Hepatocyte (in vitro differentiated cells): ENCODE data around the gene UNC119. TPM values are rescaled to one million over a fixed set of nuclear protein-coding genes. Genes with fewer than 3 reads are reported as not detected.

ENCODE experiments used
- DNase-seq: peaks from one replicate; pipeline ENCODE4 v3.0.0-alpha.2; 2016; ENCODE audit warnings: low spot score
- H2AFZ ChIP-seq: fragments of 200-600 bp; sonication (generic); 2 replicates; pipeline ENCODE4 v1.6.0; 2016; ENCODE audit warnings: antibody characterized with exemption, mild to moderate bottlenecking
- H3K27ac ChIP-seq: fragments of 200-600 bp; sonication (generic); 2 replicates; pipeline ENCODE4 v1.5.1; 2016; ENCODE audit warnings: mild to moderate bottlenecking
- H3K27me3 ChIP-seq: fragments of 200-600 bp; sonication (generic); 2 replicates; pipeline ENCODE4 v1.6.1; 2016
- H3K36me3 ChIP-seq: fragments of 200-600 bp; sonication (generic); replicated peaks from 2 replicates; pipeline ENCODE4 v1.5.1; 2016; ENCODE audit warnings: low read depth; ENCODE audit not compliant: insufficient read depth
- H3K4me1 ChIP-seq: fragments of 200-600 bp; sonication (generic); 2 replicates; pipeline ENCODE4 v1.5.1; 2016; ENCODE audit warnings: mild to moderate bottlenecking, moderate library complexity; ENCODE audit not compliant: insufficient read depth
- H3K4me2 ChIP-seq: fragments of 200-600 bp; sonication (generic); 2 replicates; pipeline ENCODE4 v1.6.0; 2016
- H3K4me3 ChIP-seq: fragments of 200-600 bp; sonication (generic); 2 replicates; pipeline ENCODE4 v1.5.1; 2016; ENCODE audit warnings: mild to moderate bottlenecking
- H3K79me2 ChIP-seq: fragments of 200-600 bp; sonication (generic); 2 replicates; pipeline ENCODE4 v1.6.0; 2017; ENCODE audit warnings: mild to moderate bottlenecking
- H3K9me2 ChIP-seq: fragments of 200-600 bp; sonication (generic); replicated peaks from 2 replicates; pipeline ENCODE4 v1.6.0; 2017; ENCODE audit warnings: mild to moderate bottlenecking; ENCODE audit not compliant: insufficient read depth
- H3K9me3 ChIP-seq: fragments of 200-600 bp; sonication (generic); 2 replicates; pipeline ENCODE4 v1.5.1; 2016; ENCODE audit warnings: low read depth, mild to moderate bottlenecking
- H4K20me1 ChIP-seq: fragments of 200-600 bp; sonication (generic); 2 replicates; pipeline ENCODE4 v1.6.0; 2016; ENCODE audit warnings: mild to moderate bottlenecking; ENCODE audit not compliant: insufficient read depth, poor library complexity, severe bottlenecking
- EZH2 ChIP-seq: fragments of 200-600 bp; sonication (generic); IDR thresholded peaks from 2 replicates; pipeline ENCODE4 v1.6.1; 2016; ENCODE audit warnings: antibody characterized with exemption, mild to moderate bottlenecking, borderline replicate concordance
- EZH2phosphoT487 ChIP-seq: fragments of 200-600 bp; sonication (generic); IDR thresholded peaks from one replicate; pipeline ENCODE4 v1.6.1; 2018; ENCODE audit warnings: antibody characterized with exemption, mild to moderate bottlenecking, low read depth, moderate library complexity; ENCODE audit not compliant: unreplicated experiment, severe bottlenecking
- WGBS: methylation state at CpG from one replicate; pipeline ENCODE4 v1.1.6; 2016; ENCODE audit warnings: low lambda C conversion rate; ENCODE audit errors: missing lambda C conversion rate; 5-methylcytosine and 5-hydroxymethylcytosine counted together
- polyA plus RNA-seq: library from polyadenylated mRNA; unstranded; fragments of >200 nt; fragmentation: Nextera tagmentation; extraction: Ambion mirVana; gene quantifications from 2 replicates; pipeline ENCODE4 v1.2.1, GENCODE V29; 2016
- total RNA-seq: library from RNA; depleted of rRNA; stranded (reverse); fragments of >200 nt; gene quantifications from 2 replicates; pipeline ENCODE4 v1.2.3, GENCODE V29; 2014
- TF ChIP-seq, protein P1 (sequence below): fragments of 200-600 bp; sonication (generic); IDR thresholded peaks from 2 replicates; pipeline ENCODE4 v1.5.1; 2016; ENCODE audit warnings: antibody characterized with exemption, mild to moderate bottlenecking; ENCODE audit not compliant: poor library complexity

UNC119 gene
- total and polyA plus RNA-seq, 2 experiments from 2014 or later = 68.1 to 87.6 TPM

DNA sequence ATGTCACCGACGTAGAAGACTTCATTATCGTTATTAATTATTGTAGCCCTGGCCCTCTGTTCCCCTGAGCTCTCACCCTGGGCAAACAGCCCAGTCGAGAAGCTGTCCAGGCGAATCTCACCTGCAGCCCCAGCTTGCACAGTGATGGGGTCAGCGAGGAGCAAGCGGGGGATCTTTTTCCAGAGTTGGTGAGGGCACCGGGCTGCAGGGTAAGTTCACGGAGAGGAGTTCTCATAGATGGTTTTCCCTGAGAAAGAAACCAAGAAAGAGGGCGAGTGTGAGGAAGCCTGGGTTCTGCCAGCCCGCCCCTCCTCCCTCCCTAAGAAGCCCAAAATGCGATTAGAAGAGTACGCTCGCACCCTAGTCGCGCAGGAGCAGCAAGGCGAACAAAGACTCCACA lies 46.0 kb upstream of the UNC119 start:
- DNase-seq = peak; percentile 23
- Histone ChIP-seq H4K20me1 (no peaks in the 10 kb centered on the region), H2AFZ (peak overlapping the region; percentile 86), H3K79me2 (peaks cover 21% of the 10 kb centered on the region), H3K9me3 (no peaks in the 10 kb centered on the region), H3K4me1 (no peaks in the 10 kb centered on the region), H3K4me3 (peak overlapping the region; percentile 25), H3K27ac (peak overlapping the region; percentile 8), H3K27me3 (no peaks in the 10 kb centered on the region), H3K9me2 (no peaks in the 10 kb centered on the region), H3K36me3 (no peaks in the 10 kb centered on the region), H3K4me2 (peak overlapping the region; percentile 86)
- TF ChIP-seq EZH2 (no peak), EZH2phosphoT487 (no peak)
- TF ChIP-seq, protein P1, sequence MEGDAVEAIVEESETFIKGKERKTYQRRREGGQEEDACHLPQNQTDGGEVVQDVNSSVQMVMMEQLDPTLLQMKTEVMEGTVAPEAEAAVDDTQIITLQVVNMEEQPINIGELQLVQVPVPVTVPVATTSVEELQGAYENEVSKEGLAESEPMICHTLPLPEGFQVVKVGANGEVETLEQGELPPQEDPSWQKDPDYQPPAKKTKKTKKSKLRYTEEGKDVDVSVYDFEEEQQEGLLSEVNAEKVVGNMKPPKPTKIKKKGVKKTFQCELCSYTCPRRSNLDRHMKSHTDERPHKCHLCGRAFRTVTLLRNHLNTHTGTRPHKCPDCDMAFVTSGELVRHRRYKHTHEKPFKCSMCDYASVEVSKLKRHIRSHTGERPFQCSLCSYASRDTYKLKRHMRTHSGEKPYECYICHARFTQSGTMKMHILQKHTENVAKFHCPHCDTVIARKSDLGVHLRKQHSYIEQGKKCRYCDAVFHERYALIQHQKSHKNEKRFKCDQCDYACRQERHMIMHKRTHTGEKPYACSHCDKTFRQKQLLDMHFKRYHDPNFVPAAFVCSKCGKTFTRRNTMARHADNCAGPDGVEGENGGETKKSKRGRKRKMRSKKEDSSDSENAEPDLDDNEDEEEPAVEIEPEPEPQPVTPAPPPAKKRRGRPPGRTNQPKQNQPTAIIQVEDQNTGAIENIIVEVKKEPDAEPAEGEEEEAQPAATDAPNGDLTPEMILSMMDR = no peak
- 4% methylated on average over 17 of the region's 17 CpGs for WGBS

DNA sequence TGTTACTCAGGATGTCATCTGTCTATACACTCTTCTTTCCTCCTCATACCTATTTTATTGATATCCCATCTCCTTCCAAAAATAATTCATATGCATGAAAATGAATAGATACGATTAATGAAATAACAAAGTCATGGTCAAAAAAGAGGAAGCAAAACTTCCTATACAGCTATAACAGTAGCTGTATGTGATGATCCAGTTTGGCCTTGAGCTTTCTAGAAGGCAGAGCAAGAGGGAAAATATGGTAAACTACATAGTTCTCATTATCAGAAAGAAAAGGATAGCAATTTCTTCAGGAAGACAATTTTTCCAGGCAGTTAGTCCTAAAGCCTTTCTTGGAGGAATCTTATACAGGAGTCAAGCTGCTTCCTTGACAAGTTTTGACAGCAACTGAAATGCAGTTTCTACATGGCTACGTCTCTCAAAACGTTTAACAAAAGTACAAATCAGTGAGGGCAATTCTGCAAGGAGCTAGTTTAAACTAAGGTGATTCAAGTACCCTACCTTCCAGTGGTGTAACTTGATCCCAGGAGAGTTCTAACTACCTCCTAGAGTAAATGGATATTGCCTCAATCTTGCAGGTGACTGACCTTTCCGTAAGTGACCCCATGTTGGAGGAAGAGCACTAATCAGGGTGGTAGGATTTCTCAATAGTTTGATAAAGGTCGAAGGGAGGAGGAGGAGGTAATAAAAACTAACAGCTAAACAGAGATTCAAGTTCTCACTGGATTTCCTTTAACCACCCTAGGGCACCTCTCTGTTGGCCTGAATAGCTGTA lies 45.4 kb upstream of the UNC119 start:
- H3K36me3 ChIP-seq = no peaks in the 10 kb centered on the region
- peak overlapping the region; percentile 86 for H3K4me2 ChIP-seq
- peak overlapping the region; percentile 25 for H3K4me3 ChIP-seq
- no peaks in the 10 kb centered on the region for H3K9me3 ChIP-seq
- H3K9me2 ChIP-seq = no peaks in the 10 kb centered on the region
- H3K79me2 ChIP-seq = peaks cover 21% of the 10 kb centered on the region
- peak overlapping the region; percentile 86 for H2AFZ ChIP-seq
- no peaks in the 10 kb centered on the region for H3K27me3 ChIP-seq
- 33% methylated on average over 5 of the region's 5 CpGs for WGBS
- DNase-seq = no peak
- TF ChIP-seq EZH2phosphoT487 (no peak), EZH2 (no peak)
- TF ChIP-seq, protein P1 = no peak
- H3K27ac ChIP-seq = peak overlapping the region; percentile 8
- no peaks in the 10 kb centered on the region for H3K4me1 ChIP-seq
- no peaks in the 10 kb centered on the region for H4K20me1 ChIP-seq

GRCh38 chr17:28592260-28592659 lies 39.8 kb upstream of the UNC119 start:
- Histone ChIP-seq H3K4me2 (no peak overlapping the region), H3K27ac (no peak overlapping the region), H3K4me1 (no peaks in the 10 kb centered on the region), H3K36me3 (no peaks in the 10 kb centered on the region), H3K79me2 (peaks cover 21% of the 10 kb centered on the region), H3K27me3 (no peaks in the 10 kb centered on the region), H4K20me1 (no peaks in the 10 kb centered on the region), H3K9me2 (no peaks in the 10 kb centered on the region), H3K4me3 (no peak overlapping the region), H3K9me3 (no peaks in the 10 kb centered on the region), H2AFZ (no peak overlapping the region)
- no peak for DNase-seq
- 97% methylated on average over 4 of the region's 4 CpGs for WGBS
- TF ChIP-seq, protein P1 = no peak
- TF ChIP-seq EZH2 (no peak), EZH2phosphoT487 (no peak)
